ENCODE data around the gene PTPN4.
"Not testable (repeated sequence)": the region's sequence is repeated elsewhere in the genome, so short reads cannot be mapped to it uniquely, and the experiment has no call there.

Gene PTPN4

DNA sequence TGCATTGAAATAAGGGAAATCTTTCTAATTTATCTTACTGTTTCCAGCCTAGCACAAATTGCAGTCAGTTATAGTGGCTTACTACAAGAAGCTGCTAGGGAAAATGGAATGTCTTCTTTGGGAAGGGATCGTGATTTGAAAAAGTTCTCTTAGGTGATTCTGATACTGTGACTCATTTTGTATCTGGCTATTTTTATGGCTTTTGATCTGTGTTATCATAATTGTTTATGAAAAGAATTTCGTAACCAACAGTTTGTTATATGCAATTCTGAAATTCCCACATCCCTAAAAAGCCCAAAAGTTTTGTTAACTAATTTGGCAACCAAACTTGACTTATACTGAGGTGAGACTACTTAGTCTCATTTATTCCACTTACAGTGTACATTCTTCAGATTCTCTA is 12.4 kb downstream of the PTPN4 start:
- Mint-ChIP-seq H3K27me3 (no peaks in the 10 kb centered on the region), H3K4me3 (no peak overlapping the region), H3K9me3 (no peaks in the 10 kb centered on the region), H3K4me1 (peaks cover 23% of the 10 kb centered on the region), H3K27ac (no peak overlapping the region)
- DNase-seq (no peak), ATAC-seq (no peak)

DNA sequence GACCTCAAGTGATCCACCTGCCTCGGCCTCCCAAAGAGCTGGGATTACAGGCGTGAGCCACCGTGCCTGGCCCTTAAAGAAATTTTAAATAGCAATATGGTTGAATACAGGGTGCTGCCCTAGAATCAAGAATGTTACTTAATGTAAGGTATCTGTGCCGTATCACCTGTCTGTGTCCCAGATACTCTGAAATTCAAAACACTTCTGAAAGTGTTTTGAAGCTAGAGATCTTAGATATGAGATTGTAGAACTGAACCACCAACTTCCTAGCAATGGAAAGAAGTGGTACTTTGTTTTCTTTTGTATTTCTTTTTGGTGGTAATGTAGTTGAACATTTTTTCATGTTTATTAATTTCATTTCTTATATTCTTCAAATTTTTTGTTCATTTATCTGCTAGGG is 13.0 kb downstream of the PTPN4 start:
- DNase-seq (no peak), ATAC-seq (no peak)
- H3K4me1 Mint-ChIP-seq, result peaks cover 23% of the 10 kb centered on the region
- peak overlapping the region in 1 of 2 donors; percentile 43 for H3K27ac Mint-ChIP-seq
- no peaks in the 10 kb centered on the region for H3K9me3 Mint-ChIP-seq
- no peaks in the 10 kb centered on the region for H3K27me3 Mint-ChIP-seq
- peak overlapping the region in 1 of 2 donors; percentile 11 for H3K4me3 Mint-ChIP-seq

DNA sequence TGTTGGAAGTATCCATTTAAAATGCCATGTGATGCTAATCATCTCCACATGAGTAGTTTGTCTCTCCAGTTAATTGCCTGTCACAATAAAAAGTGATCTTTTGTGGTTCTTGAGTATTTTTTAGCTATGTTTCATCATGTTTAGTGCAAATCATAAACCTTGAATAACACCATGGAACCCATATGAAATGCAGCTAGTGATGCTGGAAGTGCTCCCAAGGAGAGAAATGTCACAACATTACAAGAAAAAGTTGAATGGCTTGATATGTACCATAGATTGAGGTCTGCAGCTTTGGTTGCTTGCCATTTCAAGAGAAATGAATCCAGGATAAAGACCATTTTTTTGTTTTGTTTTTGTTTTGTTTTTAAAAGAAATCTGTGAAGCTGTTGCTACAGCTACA is 14.3 kb downstream of the PTPN4 start:
- Mint-ChIP-seq H3K27me3 (no peaks in the 10 kb centered on the region), H3K4me3 (no peak overlapping the region), H3K27ac (no peak overlapping the region), H3K9me3 (no peaks in the 10 kb centered on the region), H3K4me1 (peaks cover 33% of the 10 kb centered on the region)
- no peak for ATAC-seq
- DNase-seq, result no peak

- H3K4me3 Mint-ChIP-seq, result no peak overlapping the region
- DNase-seq, result no peak
- H3K4me1 Mint-ChIP-seq, result peaks cover 40% of the 10 kb centered on the region
- no peak for ATAC-seq
- no peaks in the 10 kb centered on the region for H3K27me3 Mint-ChIP-seq
- H3K27ac Mint-ChIP-seq, result no peak overlapping the region
- H3K9me3 Mint-ChIP-seq, result no peaks in the 10 kb centered on the region
Observed at GRCh38 chr2:119775102-119775501, 15.4 kb downstream of the PTPN4 start.

- ATAC-seq (no peak), DNase-seq (no peak)
- H3K4me3 Mint-ChIP-seq, result no peak overlapping the region
- H3K27me3 Mint-ChIP-seq, result no peaks in the 10 kb centered on the region
- H3K9me3 Mint-ChIP-seq, result no peaks in the 10 kb centered on the region
- H3K27ac Mint-ChIP-seq, result peak overlapping the region in 1 of 2 donors; percentile 13
- H3K4me1 Mint-ChIP-seq, result peaks cover 55% of the 10 kb centered on the region
Observed at GRCh38 chr2:119782308-119783027, 22.7 kb downstream of the PTPN4 start.

DNA sequence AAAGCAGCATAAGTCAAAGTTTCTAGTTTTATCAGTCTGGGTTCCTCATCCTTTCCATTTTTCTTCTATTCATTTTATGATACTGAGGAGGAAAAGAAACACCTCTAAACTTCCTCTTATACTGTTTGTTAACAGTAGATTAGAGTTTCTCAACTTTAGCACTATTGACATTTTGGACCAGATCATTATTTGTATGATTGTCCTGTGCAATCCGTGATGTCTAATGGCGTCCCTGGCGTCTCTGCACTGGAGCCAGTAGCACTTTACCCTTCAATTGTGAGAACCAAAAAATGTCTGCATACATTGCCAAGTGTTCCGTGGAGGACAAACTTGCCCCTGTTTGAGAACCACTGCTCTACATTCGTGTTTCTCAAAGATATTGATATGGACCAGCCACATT is 25.2 kb downstream of the PTPN4 start:
- Mint-ChIP-seq H3K4me3 (no peak overlapping the region), H3K4me1 (peaks cover 40% of the 10 kb centered on the region), H3K9me3 (peaks cover 6 to 7% of the 10 kb centered on the region in 2 donors), H3K27me3 (no peaks in the 10 kb centered on the region), H3K27ac (no peak overlapping the region)
- no peak for DNase-seq
- no peak for ATAC-seq

GRCh38 chr2:119786295-119786694 is 26.6 kb downstream of the PTPN4 start:
- Mint-ChIP-seq H3K9me3 (peaks cover 8 to 10% of the 10 kb centered on the region in 2 donors), H3K27ac (no peak overlapping the region), H3K4me3 (no peak overlapping the region), H3K27me3 (no peaks in the 10 kb centered on the region), H3K4me1 (peaks cover 32% of the 10 kb centered on the region)
- ATAC-seq, result no peak
- DNase-seq, result no peak

GRCh38 chr2:119788752-119789151 is 29.0 kb downstream of the PTPN4 start:
- H3K4me3 Mint-ChIP-seq, result no peak overlapping the region
- H3K4me1 Mint-ChIP-seq, result peaks cover 18% of the 10 kb centered on the region

GRCh38 chr2:119790466-119790865 is 30.7 kb downstream of the PTPN4 start:
- Mint-ChIP-seq H3K4me3 (no peak overlapping the region), H3K27me3 (no peaks in the 10 kb centered on the region), H3K27ac (no peak overlapping the region), H3K4me1 (peaks cover 12% of the 10 kb centered on the region), H3K9me3 (peaks cover 15 to 18% of the 10 kb centered on the region in 2 donors)
- DNase-seq, result no peak
- ATAC-seq, result no peak

More at GRCh38 chr2:119788752-119789151, 29.0 kb downstream of the PTPN4 start:
- Mint-ChIP-seq H3K27me3 (no peaks in the 10 kb centered on the region), H3K9me3 (peaks cover 15 to 18% of the 10 kb centered on the region in 2 donors), H3K27ac (no peak overlapping the region)
- DNase-seq (no peak), ATAC-seq (no peak)

DNA sequence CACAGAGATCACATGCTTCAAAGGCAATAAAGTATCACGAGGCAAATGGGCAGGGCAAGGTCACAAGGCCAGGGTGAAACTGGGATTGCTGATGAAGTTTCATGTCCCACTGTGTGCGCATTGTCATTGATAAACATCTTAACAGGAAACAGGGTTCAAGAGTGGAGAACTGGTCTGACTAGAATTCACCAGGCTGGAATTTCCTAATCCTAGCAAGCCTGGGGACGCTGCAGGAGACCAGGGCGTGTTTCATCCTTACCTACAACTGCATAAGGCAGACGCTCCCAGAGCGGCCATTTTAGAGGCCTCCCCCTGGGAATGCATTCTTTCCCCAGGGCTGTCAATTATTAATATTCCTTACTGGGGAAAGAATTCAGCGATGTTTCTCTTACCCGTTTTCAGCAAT is 33.2 kb downstream of the PTPN4 start:
- no peaks in the 10 kb centered on the region for H3K27me3 Mint-ChIP-seq
- H3K4me1 Mint-ChIP-seq, result peaks cover 13% of the 10 kb centered on the region
- no peak overlapping the region for H3K27ac Mint-ChIP-seq
- H3K9me3 Mint-ChIP-seq, result peaks cover 15 to 18% of the 10 kb centered on the region in 2 donors
- DNase-seq (no peak), ATAC-seq (no peak)
- H3K4me3 Mint-ChIP-seq, result no peak overlapping the region

- peaks cover 19% of the 10 kb centered on the region for H3K4me1 Mint-ChIP-seq
- H3K27me3 Mint-ChIP-seq, result no peaks in the 10 kb centered on the region
- no peak overlapping the region for H3K4me3 Mint-ChIP-seq
- H3K27ac Mint-ChIP-seq, result no peak overlapping the region
- DNase-seq, result no peak
- peaks cover 13 to 15% of the 10 kb centered on the region in 2 donors for H3K9me3 Mint-ChIP-seq
- no peak for ATAC-seq
Observed at GRCh38 chr2:119794237-119794636, 34.5 kb downstream of the PTPN4 start.

DNA sequence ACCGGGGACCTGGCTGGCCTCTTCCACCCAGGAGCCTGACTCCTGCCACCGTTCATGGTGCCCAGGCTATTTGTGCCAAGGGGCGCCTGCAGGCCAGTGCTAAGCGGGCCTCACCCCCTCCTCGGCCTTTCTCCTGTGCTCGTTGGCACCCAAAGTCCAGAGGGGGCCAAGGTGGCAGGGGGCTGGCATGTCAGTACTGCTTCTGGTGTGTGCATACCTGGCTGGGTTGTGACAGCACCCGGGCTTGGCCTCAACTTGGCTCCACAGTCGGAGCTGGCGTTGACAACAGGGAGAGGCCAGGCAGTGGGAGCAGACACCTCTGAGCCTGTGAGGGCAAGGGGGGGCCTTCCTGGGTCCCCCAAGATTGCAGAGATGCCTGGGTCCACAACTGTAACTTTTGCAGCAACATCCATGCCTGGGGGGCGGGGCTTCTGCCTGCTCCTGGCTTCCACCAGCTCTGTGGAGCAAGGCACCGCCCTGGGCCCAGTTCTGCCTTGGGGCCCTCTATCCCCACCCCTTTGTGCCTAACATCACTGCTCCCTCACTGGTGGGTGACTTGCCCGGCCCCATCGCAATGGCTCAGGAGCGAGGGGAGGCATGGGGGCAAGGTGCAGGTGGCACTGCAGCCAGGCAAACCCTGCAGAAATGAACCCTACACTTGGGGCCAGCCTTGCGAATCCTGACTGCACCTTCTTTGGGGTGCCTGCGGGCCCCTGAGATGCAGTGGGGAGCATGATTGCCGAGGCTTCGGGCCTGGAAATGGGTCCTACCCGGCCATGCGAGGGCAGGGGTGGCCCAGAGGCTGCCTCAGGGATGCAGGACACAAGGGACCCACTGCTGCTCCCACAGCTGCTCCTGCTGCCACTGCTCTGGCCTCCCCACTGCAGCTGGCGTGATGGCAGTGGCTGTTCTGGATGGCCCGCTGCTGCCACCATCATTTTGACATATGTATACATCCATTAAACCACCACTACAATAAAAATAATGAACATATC is 35.9 kb downstream of the PTPN4 start:
- no peak overlapping the region for H3K27ac Mint-ChIP-seq
- H3K27me3 Mint-ChIP-seq, result no peaks in the 10 kb centered on the region
- ATAC-seq, result no peak
- H3K9me3 Mint-ChIP-seq, result peaks cover 9 to 11% of the 10 kb centered on the region in 2 donors
- peaks cover 26% of the 10 kb centered on the region for H3K4me1 Mint-ChIP-seq
- no peak overlapping the region for H3K4me3 Mint-ChIP-seq
- DNase-seq, result no peak

- Mint-ChIP-seq H3K27me3 (no peaks in the 10 kb centered on the region), H3K4me3 (no peak overlapping the region), H3K27ac (no peak overlapping the region), H3K4me1 (peaks cover 56% of the 10 kb centered on the region), H3K9me3 (peaks cover 14 to 17% of the 10 kb centered on the region in 2 donors)
- no peak for ATAC-seq
- no peak for DNase-seq
Observed at GRCh38 chr2:119800376-119800902, 40.7 kb downstream of the PTPN4 start.

DNA sequence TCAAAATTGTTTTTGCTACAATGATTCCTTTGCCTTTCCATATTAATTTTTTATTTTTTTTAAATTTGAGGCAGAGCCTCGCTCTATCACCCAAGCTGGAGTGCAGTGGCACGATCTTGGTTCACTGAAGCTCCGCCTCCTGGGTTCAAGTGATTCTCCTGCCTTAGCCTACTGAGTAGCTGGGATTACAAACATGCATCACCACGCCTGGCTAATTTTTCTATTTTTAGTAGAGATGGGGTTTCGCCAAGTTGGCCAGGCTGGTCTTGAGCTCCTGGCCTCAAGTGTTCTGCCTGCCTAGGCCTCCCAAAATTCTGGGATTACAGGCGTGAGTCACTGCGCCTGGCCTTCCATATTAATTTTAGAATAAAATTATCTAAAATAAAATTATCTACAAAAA is 41.3 kb downstream of the PTPN4 start:
- Mint-ChIP-seq H3K4me1 (peaks cover 55% of the 10 kb centered on the region), H3K9me3 (peaks cover 17 to 20% of the 10 kb centered on the region in 2 donors), H3K4me3 (no peak overlapping the region), H3K27ac (no peak overlapping the region), H3K27me3 (no peaks in the 10 kb centered on the region)
- DNase-seq (no peak), ATAC-seq (no peak)

- not testable (repeated sequence) for DNase-seq, H3K27me3 Mint-ChIP-seq, H3K27ac Mint-ChIP-seq, H3K4me3 Mint-ChIP-seq, ATAC-seq
- Mint-ChIP-seq H3K4me1 (peaks cover 55% of the 10 kb centered on the region), H3K9me3 (peaks cover 17 to 28% of the 10 kb centered on the region in 2 donors)
Observed at GRCh38 chr2:119801989-119802388, 42.3 kb downstream of the PTPN4 start.

DNA sequence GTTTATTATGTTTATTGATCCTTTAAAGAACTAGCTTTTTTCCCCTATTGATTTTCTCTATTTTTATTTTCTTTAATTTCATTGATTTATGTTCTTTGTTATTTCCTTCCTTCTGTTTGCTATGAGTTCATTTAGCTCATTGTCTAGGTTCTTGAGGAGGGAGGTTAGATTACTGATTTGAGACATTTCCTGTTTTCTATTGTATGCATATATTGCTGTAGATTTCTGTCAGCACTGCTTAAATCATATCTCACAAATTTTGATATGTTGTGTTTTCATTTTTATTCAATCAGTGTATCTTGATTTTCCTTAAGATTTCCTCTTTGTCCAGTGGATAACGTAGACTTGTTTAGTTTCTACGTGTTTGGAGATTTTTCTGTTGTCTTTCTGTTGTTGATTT is 43.4 kb downstream of the PTPN4 start:
- ATAC-seq (no peak), DNase-seq (no peak)
- Mint-ChIP-seq H3K4me3 (no peak overlapping the region), H3K4me1 (peaks cover 65% of the 10 kb centered on the region), H3K27ac (peak overlapping the region in 1 of 2 donors; percentile 84), H3K9me3 (peaks cover 17 to 28% of the 10 kb centered on the region in 2 donors), H3K27me3 (no peaks in the 10 kb centered on the region)
